ENCODE data around the gene RHBG.
A peak's percentile ranks its signal among the peaks of the same experiment; 100 is the strongest.
"Not testable (repeated sequence)": the region's sequence is repeated elsewhere in the genome, so short reads cannot be mapped to it uniquely, and the experiment has no call there.

The RHBG gene, protein sequence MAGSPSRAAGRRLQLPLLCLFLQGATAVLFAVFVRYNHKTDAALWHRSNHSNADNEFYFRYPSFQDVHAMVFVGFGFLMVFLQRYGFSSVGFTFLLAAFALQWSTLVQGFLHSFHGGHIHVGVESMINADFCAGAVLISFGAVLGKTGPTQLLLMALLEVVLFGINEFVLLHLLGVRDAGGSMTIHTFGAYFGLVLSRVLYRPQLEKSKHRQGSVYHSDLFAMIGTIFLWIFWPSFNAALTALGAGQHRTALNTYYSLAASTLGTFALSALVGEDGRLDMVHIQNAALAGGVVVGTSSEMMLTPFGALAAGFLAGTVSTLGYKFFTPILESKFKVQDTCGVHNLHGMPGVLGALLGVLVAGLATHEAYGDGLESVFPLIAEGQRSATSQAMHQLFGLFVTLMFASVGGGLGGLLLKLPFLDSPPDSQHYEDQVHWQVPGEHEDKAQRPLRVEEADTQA

DNA sequence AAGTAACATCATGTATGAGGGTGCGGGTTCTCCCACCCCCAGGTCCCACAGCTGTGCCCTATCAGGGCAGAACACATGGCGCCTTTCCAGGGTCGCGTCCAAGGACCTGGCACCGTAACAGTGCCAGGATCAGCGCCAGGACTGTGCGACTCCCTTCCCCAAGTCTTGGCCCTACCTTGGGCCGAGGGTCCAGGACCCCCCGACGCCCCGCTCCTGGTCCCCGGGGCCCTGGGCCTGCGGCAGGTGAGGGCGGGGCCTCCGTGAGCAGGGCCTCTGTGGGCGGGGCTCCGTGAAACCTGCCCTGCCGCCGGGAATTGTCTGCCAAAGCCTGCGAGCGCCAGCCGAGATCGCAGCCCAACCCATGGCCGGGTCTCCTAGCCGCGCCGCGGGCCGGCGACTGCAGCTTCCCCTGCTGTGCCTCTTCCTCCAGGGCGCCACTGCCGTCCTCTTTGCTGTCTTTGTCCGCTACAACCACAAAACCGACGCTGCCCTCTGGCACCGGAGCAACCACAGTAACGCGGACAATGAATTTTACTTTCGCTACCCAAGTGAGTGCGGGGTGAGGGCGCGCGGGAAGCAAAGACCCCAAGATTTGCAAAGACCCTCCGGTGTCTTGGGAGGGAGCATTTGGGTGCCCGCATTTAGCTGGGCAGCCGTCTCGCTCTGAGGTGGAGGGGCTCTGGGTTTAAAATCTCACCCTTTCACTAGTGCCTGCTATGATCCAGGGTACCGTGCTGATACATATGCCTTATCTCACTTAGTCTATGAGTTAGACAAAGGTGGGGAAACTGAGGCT lies at the start of gene RHBG:
Gene RHBG, plus strand, starts transcription at position 323 of the 796 bp plus-strand sequence. Its CDS starts 39 bp downstream, at position 362.
- Histone ChIP-seq H3K36me3 (no peaks in the 10 kb centered on the region), H3K27ac (no peak within 1 kb of the TSS), H3K4me1 (peaks cover 0 to 10% (median 6%) of the 10 kb centered on the region in 4 donors), H3K9me3 (no peaks in the 10 kb centered on the region), H3K4me3 (peak within 1 kb of the TSS; percentile 13 to 45), H3K27me3 (peaks cover 0 to 81% of the 10 kb centered on the region in 2 donors)
- no peak for DNase-seq
- TF ChIP-seq, protein P1, sequence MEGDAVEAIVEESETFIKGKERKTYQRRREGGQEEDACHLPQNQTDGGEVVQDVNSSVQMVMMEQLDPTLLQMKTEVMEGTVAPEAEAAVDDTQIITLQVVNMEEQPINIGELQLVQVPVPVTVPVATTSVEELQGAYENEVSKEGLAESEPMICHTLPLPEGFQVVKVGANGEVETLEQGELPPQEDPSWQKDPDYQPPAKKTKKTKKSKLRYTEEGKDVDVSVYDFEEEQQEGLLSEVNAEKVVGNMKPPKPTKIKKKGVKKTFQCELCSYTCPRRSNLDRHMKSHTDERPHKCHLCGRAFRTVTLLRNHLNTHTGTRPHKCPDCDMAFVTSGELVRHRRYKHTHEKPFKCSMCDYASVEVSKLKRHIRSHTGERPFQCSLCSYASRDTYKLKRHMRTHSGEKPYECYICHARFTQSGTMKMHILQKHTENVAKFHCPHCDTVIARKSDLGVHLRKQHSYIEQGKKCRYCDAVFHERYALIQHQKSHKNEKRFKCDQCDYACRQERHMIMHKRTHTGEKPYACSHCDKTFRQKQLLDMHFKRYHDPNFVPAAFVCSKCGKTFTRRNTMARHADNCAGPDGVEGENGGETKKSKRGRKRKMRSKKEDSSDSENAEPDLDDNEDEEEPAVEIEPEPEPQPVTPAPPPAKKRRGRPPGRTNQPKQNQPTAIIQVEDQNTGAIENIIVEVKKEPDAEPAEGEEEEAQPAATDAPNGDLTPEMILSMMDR (IDR thresholded peaks at IDR 0.05): no peak
- intact Hi-C loops (cut with DNase I; ENCODE audit: low total_unique reads): no loop called here

DNA sequence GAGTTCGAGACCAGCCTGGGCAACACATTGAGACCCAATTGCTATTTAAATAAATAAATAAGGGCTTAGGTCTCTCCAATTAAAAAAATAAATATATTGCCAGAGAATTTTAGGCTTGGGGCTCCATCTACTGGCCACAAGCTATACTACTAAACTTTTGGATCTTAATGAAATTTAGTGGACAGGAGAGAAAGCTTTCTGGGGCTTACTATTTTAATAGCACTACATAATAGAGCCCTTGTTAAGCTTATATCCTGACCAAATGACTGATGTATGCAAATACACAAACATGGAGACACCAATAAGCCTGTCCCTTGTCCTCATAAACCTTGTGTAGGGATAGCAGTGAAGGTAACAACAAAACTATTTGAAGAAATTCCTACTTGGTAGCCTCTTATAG lies 49.3 kb upstream of the RHBG start:
- H3K4me3 ChIP-seq: no peak overlapping the region
- H3K27me3 ChIP-seq: no peaks in the 10 kb centered on the region
- DNase-seq: no peak
- no peaks in the 10 kb centered on the region for H3K9me3 ChIP-seq
- peaks cover 97 to 100% (median 97%) of the 10 kb centered on the region in 3 donors for H3K36me3 ChIP-seq
- intact Hi-C loops (cut with DNase I; ENCODE audit: low total_unique reads): no loop called here
- no peaks in the 10 kb centered on the region for H3K4me1 ChIP-seq
- TF ChIP-seq, protein P1 (IDR thresholded peaks at IDR 0.05): peak; percentile 30 to 38
- H3K27ac ChIP-seq: no peak overlapping the region

DNA sequence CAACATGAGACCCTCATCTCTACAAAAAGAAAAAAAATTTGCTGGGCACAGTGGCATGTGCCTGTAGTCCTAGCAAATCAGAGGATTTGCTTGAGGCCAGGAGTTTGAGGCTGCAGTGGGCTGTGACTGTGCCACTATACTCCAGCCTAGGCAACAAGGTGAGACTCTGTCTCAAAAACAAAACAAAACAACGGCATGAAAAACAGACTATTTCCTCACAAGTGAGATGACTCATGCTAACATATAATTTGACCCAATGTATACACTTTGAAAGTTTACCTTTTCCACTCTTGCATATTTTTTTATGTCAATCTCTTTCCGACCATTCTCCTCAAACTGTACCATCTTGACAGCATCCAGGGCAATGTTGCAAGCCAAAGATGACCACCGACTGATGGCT lies 48.5 kb upstream of the RHBG start:
- Histone ChIP-seq H3K27me3 (no peaks in the 10 kb centered on the region), H3K4me1 (no peaks in the 10 kb centered on the region), H3K36me3 (peaks cover 90 to 100% (median 95%) of the 10 kb centered on the region in 3 donors), H3K4me3 (no peak overlapping the region), H3K27ac (no peak overlapping the region), H3K9me3 (no peaks in the 10 kb centered on the region)
- intact Hi-C loops (cut with DNase I; ENCODE audit: low total_unique reads): no loop called here
- TF ChIP-seq, protein P1 (IDR thresholded peaks at IDR 0.05): no peak
- no peak for DNase-seq

DNA sequence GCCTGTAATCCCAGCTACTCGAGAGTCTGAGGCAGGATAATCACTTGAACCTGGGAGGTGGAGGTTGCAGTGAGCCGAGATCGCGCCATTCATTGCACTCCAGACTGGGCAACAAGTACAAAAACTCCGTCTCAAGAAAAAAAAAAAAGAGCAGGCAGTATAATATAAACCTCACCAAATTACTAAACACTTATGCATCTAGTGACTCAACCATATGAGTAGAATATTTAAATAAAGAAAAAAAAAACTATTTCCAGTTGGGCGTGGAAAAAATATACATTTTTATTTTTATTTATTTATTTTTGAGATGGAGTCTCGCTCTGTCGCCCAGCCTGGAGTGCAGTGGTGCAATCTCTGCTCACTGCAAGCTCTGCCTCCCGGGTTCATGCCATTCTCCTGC lies 45.8 kb upstream of the RHBG start:
- intact Hi-C loops (cut with DNase I; ENCODE audit: low total_unique reads); H3K27me3 ChIP-seq; H3K4me3 ChIP-seq; H3K9me3 ChIP-seq; H3K27ac ChIP-seq; DNase-seq; H3K4me1 ChIP-seq: not testable (repeated sequence)
- H3K36me3 ChIP-seq: peaks cover 64 to 88% (median 79%) of the 10 kb centered on the region in 3 donors

DNA sequence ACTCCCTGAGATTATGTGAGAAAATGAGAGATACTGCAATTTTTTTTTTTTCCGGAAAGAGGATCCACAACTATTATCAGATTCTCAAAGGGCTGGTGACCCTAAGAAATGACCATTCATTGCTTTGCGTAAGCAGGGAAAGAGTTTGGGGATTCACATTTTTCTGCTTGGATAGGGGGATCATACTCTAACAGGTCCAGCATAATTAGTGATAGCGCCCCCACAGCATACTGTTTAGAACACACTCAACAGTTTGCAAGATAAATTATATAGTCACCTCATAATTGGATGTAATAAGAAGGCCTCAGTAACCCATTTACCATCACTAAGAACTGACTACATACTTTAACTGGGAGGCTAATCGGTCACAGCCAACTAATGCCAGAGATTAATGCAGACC lies 32.8 kb upstream of the RHBG start:
- no peak for DNase-seq
- intact Hi-C loops (cut with DNase I; ENCODE audit: low total_unique reads): no loop called here
- Histone ChIP-seq H3K27me3 (no peaks in the 10 kb centered on the region), H3K36me3 (peaks cover 40 to 46% (median 44%) of the 10 kb centered on the region in 3 donors), H3K4me1 (peaks cover 5 to 24% (median 14%) of the 10 kb centered on the region in 4 donors), H3K27ac (no peak overlapping the region), H3K4me3 (peak overlapping the region in 1 of 2 donors; percentile 68), H3K9me3 (no peaks in the 10 kb centered on the region)
- TF ChIP-seq, protein P1 (IDR thresholded peaks at IDR 0.05): no peak

Data from tibial artery (tissue), 4 donors.